BLaER1 treated with 17β-estradiol and CSF1 and Interleukin-3, amounts not matched to agents 10 nM and 100 nM (cell line): ENCODE results near the gene RAB18.
"Not testable (repeated sequence)": the region's sequence is repeated elsewhere in the genome, so short reads cannot be mapped to it uniquely, and the experiment has no call there.

Experiments
- H3K27ac ChIP-seq, 11 experiments: shearing (Covaris generic); formaldehyde crosslinking; 2 replicates each; pipeline ENCODE4 v1.8.1; 2022
- H3K27me3 ChIP-seq, 11 experiments: shearing (Covaris generic); formaldehyde crosslinking; 2 replicates each; pipeline ENCODE4 v1.8.1; 2022
- H3K36me3 ChIP-seq, 11 experiments: shearing (Covaris generic); formaldehyde crosslinking; 2 replicates each; pipeline ENCODE4 v1.8.1; 2022
- H3K4me1 ChIP-seq, 10 experiments: shearing (Covaris generic); formaldehyde crosslinking; 2 replicates each; pipeline ENCODE4 v1.8.1; 2022
- H3K4me2 ChIP-seq, 11 experiments: shearing (Covaris generic); formaldehyde crosslinking; 2 replicates each; pipeline ENCODE4 v1.8.1; 2022
- H3K4me3 ChIP-seq, 10 experiments: shearing (Covaris generic); formaldehyde crosslinking; 2 replicates each; pipeline ENCODE4 v1.8.1; 2022
- H3K9ac ChIP-seq, 11 experiments: shearing (Covaris generic); formaldehyde crosslinking; 2 replicates each; pipeline ENCODE4 v1.8.1; 2022
- H3K9me3 ChIP-seq, 11 experiments: shearing (Covaris generic); formaldehyde crosslinking; replicated peaks in 1 of 11; 2 replicates each; pipeline ENCODE4 v1.8.1; 2022
- H4K20me1 ChIP-seq, 11 experiments: shearing (Covaris generic); formaldehyde crosslinking; 2 replicates each; pipeline ENCODE4 v1.8.1; 2022
- Cebpa-rat ChIP-seq, 11 experiments: shearing (Covaris generic); IDR thresholded peaks; 2 replicates each; pipeline ENCODE4 v1.8.1; 2022

RAB18 gene

DNA sequence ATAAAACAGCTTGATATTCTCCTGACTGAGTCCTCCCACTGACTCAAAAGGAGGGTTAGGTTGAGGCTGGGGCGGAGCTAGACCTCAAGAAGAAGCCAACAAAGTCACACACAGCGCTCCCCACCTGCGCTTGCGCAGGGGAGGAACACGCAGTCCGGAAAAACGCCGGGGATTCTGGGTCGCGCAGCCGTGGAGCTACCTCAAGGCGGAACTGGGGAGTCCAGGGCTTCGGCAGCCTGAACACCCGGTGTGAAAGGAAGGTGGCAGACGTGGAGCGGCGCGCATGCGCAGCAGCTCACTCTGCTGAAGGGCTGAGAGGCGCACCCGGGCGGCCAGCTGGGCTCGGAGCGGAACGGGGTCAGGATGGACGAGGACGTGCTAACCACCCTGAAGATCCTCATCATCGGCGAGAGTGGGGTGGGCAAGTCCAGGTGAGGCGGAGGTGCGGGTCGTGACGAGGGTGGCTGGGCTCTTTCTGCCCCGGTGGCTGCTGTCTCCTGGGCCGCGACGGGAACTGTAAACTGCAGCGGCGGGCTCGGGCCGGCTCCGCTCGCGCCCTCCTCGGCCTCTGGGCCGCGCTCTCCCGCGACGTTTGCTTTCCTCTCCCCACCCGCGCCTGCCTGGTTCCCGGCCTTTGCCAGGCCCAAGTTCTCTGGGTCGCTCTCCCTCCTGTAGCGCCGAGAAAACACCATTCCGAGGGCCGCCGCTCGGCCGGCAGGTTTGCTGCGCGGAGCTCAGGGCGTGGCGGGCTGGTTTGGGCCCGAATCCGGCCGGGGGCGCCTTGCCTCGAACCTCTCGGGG, at the start of gene RAB18:
Gene RAB18, plus strand, starts transcription at position 298 of the 801 bp plus-strand sequence. Its CDS starts 66 bp downstream, at position 364.
- Histone ChIP-seq H4K20me1 (peaks cover 34 to 50% (median 44%) of the 10 kb centered on the region in 11 experiments; a peak in 20 of 22 replicates), H3K4me2 (peak within 1 kb of the TSS; percentile 67 to 98 (median 86)), H3K4me1 (peaks cover 21 to 41% (median 29%) of the 10 kb centered on the region in 10 experiments), H3K27me3 (no peaks in the 10 kb centered on the region), H3K9ac (peak within 1 kb of the TSS; percentile 92 to 99 (median 96)), H3K27ac (peak within 1 kb of the TSS; percentile 87 to 97 (median 94)), H3K36me3 (peaks cover 5 to 31% (median 25%) of the 10 kb centered on the region in 11 experiments; a peak in 20 of 22 replicates), H3K4me3 (peak within 1 kb of the TSS; percentile 65 to 96 (median 92)), H3K9me3 (peaks cover 0 to 2% (median under 1%) of the 10 kb centered on the region in 11 experiments; a peak in 4 of 22 replicates)
- no peak for TF ChIP-seq Cebpa-rat (IDR thresholded peaks at IDR 0.05)

DNA sequence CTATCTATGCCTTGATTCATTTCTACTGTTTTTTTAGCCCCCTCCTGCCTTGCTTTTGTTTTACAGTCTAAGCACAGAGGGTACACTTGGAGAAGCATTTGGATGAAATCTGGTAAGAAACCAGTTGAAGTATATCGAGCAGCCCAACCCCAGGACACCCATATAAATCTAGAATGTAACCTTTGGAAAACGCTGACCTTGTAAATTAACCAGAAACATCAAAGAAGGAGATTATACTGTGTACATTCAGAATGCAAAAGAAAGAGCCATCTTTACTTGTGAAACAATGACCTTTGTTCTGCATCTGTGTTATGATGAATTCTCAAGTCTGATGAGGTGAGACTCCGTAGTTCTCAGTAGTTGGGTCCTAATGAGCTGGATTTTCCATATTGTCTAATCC, 49.3 kb upstream of the RAB18 start:
- Histone ChIP-seq H3K9me3 (peaks cover 0 to 44% (median 7%) of the 10 kb centered on the region in 11 experiments; a peak in 8 of 22 replicates), H3K27ac (peak overlapping the region in 4 of 11 experiments; percentile 25 to 82 (median 80); a peak in 6 of 22 replicates), H3K4me1 (peaks cover 23 to 99% (median 62%) of the 10 kb centered on the region in 10 experiments), H3K9ac (no peak overlapping the region), H4K20me1 (no peaks in the 10 kb centered on the region), H3K36me3 (no peaks in the 10 kb centered on the region), H3K27me3 (no peaks in the 10 kb centered on the region), H3K4me3 (no peak overlapping the region), H3K4me2 (peak overlapping the region in 3 of 11 experiments; percentile 10 to 82 (median 27); a peak in 3 of 22 replicates)
- TF ChIP-seq Cebpa-rat (IDR thresholded peaks at IDR 0.05) = no peak

DNA sequence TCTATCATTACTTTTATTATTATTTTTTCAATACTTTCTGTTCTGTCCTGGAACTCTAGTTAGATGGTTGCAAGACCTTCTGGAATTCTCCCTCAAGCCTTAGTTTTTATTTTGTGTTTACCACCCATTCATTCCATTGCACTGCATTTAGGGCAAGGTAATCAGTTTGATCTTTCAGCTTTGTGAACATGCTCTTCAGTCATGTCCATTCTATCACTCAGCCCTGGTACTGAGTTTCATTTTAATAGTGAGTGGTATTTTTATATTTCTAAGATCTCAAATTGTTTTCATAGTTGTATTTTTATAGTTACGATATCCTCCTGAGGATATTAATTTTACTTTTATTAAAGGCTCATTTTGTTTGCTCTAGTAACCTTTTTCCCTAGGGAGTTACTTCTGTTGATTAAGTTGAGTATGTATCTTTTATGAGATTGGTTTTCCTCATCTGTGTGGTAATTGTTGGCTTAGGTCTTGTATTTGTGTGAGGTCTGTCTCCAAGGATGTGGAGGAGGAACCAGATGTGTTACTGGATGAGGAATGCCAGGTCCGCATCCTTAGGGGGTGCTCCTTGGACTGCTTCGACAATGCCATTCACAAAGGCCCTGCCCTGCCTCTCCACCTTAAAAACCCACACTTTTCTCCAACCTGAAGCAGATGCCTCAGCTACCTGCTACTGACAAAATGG, 46.7 kb upstream of the RAB18 start:
- Histone ChIP-seq H3K9me3 (peaks cover 9 to 56% (median 18%) of the 10 kb centered on the region in 11 experiments; a peak in 20 of 22 replicates), H3K9ac (peak overlapping the region in 9 of 11 experiments; percentile 37 to 70 (median 55); a peak in 12 of 22 replicates), H3K4me2 (peak overlapping the region; percentile 16 to 85 (median 71)), H4K20me1 (no peaks in the 10 kb centered on the region), H3K4me1 (peaks cover 25 to 87% (median 61%) of the 10 kb centered on the region in 10 experiments), H3K27me3 (no peaks in the 10 kb centered on the region), H3K36me3 (no peaks in the 10 kb centered on the region), H3K4me3 (peak overlapping the region in 3 of 10 experiments; percentile 22 to 54 (median 24); a peak in 4 of 20 replicates), H3K27ac (peak overlapping the region in 10 of 11 experiments; percentile 46 to 90 (median 82); a peak in 20 of 22 replicates)
- no peak for TF ChIP-seq Cebpa-rat (IDR thresholded peaks at IDR 0.05)

DNA sequence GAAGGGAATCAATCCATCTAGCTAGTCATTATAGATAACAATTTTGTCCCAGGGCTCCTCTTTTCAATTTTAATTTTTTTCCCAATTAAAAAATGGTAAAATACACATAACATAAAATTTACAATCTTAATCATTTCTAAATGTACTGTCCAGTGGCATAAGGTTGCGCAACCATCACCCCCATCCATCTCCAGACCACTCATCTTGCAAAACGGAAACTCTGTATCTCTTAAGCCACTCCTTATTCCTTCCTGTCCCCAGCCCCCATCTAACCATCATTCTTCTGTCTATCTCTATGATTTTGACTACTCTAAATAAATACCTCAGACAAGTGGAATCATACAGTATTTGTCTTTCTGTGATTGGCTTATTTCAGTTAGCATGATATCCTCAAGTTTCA, 46.1 kb upstream of the RAB18 start:
- H4K20me1 ChIP-seq = no peaks in the 10 kb centered on the region
- peak overlapping the region in 3 of 10 experiments; percentile 22 to 54 (median 24); a peak in 4 of 20 replicates for H3K4me3 ChIP-seq
- peaks cover 30 to 86% (median 60%) of the 10 kb centered on the region in 10 experiments for H3K4me1 ChIP-seq
- H3K27me3 ChIP-seq = no peaks in the 10 kb centered on the region
- peaks cover 14 to 58% (median 24%) of the 10 kb centered on the region in 11 experiments; a peak in 21 of 22 replicates for H3K9me3 ChIP-seq
- peak overlapping the region in 9 of 11 experiments; percentile 37 to 70 (median 55); a peak in 12 of 22 replicates for H3K9ac ChIP-seq
- peak in 7 of 11 experiments; percentile 53 to 85 (median 75); a peak in 11 of 22 replicates for TF ChIP-seq Cebpa-rat (IDR thresholded peaks at IDR 0.05)
- peak overlapping the region; percentile 16 to 85 (median 71) for H3K4me2 ChIP-seq
- 0 out of 22 replicates have a peak, but pooled peaks cover 0 to 3% (median 0%) of the 10 kb centered on the region in 11 experiments for H3K36me3 ChIP-seq
- peak overlapping the region in 10 of 11 experiments; percentile 46 to 90 (median 82); a peak in 20 of 22 replicates for H3K27ac ChIP-seq

DNA sequence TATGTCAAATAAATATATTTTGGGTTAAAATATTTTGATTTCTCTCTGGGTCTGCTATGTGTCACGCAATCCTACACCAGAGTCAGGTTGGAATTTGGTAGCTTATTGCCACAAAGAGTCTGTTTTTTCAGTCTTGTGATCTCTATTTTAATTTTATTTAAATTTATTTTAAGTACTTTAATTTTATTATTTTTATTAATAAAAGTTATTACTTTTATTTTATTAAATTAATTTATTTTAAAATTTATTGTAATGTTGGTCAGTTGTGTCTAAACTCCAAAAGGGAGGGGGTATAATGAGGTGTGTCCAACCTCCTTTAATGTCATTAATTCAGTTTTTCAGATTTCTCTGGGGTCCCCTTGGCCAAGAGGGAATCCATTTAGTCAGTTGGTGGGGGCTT, 42.8 kb upstream of the RAB18 start:
- Histone ChIP-seq H3K36me3 (0 out of 22 replicates have a peak, but pooled peaks cover 0 to 3% (median 0%) of the 10 kb centered on the region in 11 experiments), H3K9ac (no peak overlapping the region), H3K4me3 (no peak overlapping the region), H3K27ac (peak overlapping the region in 3 of 11 experiments; percentile 19 to 90 (median 35); a peak in 6 of 22 replicates), H3K27me3 (no peaks in the 10 kb centered on the region), H4K20me1 (no peaks in the 10 kb centered on the region), H3K4me2 (no peak overlapping the region; a peak in 1 of 22 replicates), H3K4me1 (peaks cover 59 to 85% (median 70%) of the 10 kb centered on the region in 10 experiments), H3K9me3 (peaks cover 14 to 50% (median 38%) of the 10 kb centered on the region in 11 experiments; a peak in 21 of 22 replicates)
- no peak for TF ChIP-seq Cebpa-rat (IDR thresholded peaks at IDR 0.05)

DNA sequence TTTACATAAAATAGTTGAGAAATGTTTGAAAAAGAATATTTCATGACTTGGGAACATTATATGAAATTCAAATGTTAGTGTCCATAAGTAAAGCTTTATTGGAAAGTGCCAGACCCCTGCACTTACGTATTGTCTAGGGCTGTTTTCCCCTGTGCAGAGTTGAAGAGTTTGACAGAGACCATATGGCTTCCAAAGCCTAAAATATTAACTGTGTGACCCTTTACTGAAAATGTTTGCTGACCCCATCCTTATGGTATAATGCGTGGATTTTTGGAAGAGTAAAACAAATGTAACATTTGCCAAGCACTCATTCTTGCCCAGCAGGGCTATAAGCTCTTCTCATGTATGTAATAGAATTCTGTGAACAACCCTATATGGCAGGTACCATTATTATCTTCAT, 40.1 kb upstream of the RAB18 start:
- H3K27me3 ChIP-seq = no peaks in the 10 kb centered on the region
- H4K20me1 ChIP-seq = no peaks in the 10 kb centered on the region
- peak overlapping the region; percentile 19 to 82 (median 67); a peak in 20 of 22 replicates for H3K4me2 ChIP-seq

GRCh38 chr10:27464993-27465392, 39.1 kb upstream of the RAB18 start:
- Histone ChIP-seq H3K4me3 (0 out of 20 replicates have a peak overlapping the region, but pooled peaks of 1 of the 10 experiments have one; percentile 15), H3K4me1 (peaks cover 28 to 53% (median 44%) of the 10 kb centered on the region in 10 experiments), H3K9me3 (peaks cover 25 to 69% (median 60%) of the 10 kb centered on the region in 11 experiments; a peak in 21 of 22 replicates), H3K27ac (peak overlapping the region in 9 of 11 experiments; percentile 54 to 82 (median 76); a peak in 18 of 22 replicates), H3K36me3 (peaks cover 0 to 4% (median 0%) of the 10 kb centered on the region in 11 experiments; a peak in 1 of 22 replicates), H3K27me3 (no peaks in the 10 kb centered on the region), H3K4me2 (peak overlapping the region; percentile 43 to 82 (median 67)), H4K20me1 (no peaks in the 10 kb centered on the region), H3K9ac (peak overlapping the region in 9 of 11 experiments; percentile 31 to 68 (median 58); a peak in 13 of 22 replicates)
- TF ChIP-seq Cebpa-rat (IDR thresholded peaks at IDR 0.05) = peak in 7 of 11 experiments; percentile 15 to 62 (median 52); a peak in 5 of 22 replicates

More for the DNA sequence above, 40.1 kb upstream of the RAB18 start:
- Histone ChIP-seq H3K27ac (peak overlapping the region in 9 of 11 experiments; percentile 54 to 82 (median 76); a peak in 18 of 22 replicates), H3K9me3 (peaks cover 25 to 65% (median 59%) of the 10 kb centered on the region in 11 experiments; a peak in 21 of 22 replicates), H3K9ac (peak overlapping the region in 5 of 11 experiments; percentile 29 to 65 (median 46); a peak in 6 of 22 replicates), H3K4me3 (no peak overlapping the region), H3K36me3 (peaks cover 0 to 4% (median 0%) of the 10 kb centered on the region in 11 experiments; a peak in 1 of 22 replicates), H3K4me1 (peaks cover 33 to 62% (median 50%) of the 10 kb centered on the region in 10 experiments)
- no peak for TF ChIP-seq Cebpa-rat (IDR thresholded peaks at IDR 0.05)

- H3K27me3 ChIP-seq, H3K36me3 ChIP-seq, H4K20me1 ChIP-seq: not testable (repeated sequence)
- peak overlapping the region in 8 of 11 experiments; percentile 52 to 68 (median 59); a peak in 13 of 22 replicates for H3K9ac ChIP-seq
- H3K4me1 ChIP-seq = peaks cover 22 to 48% (median 43%) of the 10 kb centered on the region in 10 experiments
- H3K4me3 ChIP-seq = peak overlapping the region in 3 of 10 experiments; percentile 19 to 40 (median 20); a peak in 1 of 20 replicates
- H3K9me3 ChIP-seq = peaks cover 25 to 68% (median 59%) of the 10 kb centered on the region in 11 experiments; a peak in 21 of 22 replicates
- H3K27ac ChIP-seq = peak overlapping the region in 9 of 11 experiments; percentile 54 to 82 (median 76); a peak in 18 of 22 replicates
- H3K4me2 ChIP-seq = peak overlapping the region; percentile 43 to 82 (median 67)
Observed at GRCh38 chr10:27465596-27465995, 38.5 kb upstream of the RAB18 start.
